K562 (cell line): Measurements from ENCODE around the gene SLC25A21. TPM values are rescaled to one million over a fixed set of nuclear protein-coding genes. Genes with fewer than 3 reads are reported as not detected.

Source experiments
- BRCA1 ChIP-seq, 2 experiments: fragments of 450-650 bp in 1 of 2; sonication (generic) in 1 of 2; formaldehyde crosslinking in 1 of 2; IDR thresholded peaks; 2 replicates each; pipeline versions ENCODE4 v1.5.0 to v1.6.1; 2017 to 2020; ENCODE audit warnings: mild to moderate bottlenecking in 1 of 2, missing genetic modification reagents in 1 of 2
- CHD2 ChIP-seq: IDR thresholded peaks from 2 replicates; pipeline ENCODE4 v1.6.1; 2011; ENCODE audit warnings: low read depth, low read length
- GABPB1 ChIP-seq: sonication (generic); formaldehyde crosslinking; IDR thresholded peaks from 2 replicates; pipeline ENCODE4 v1.8.0; 2022; ENCODE audit warnings: mild to moderate bottlenecking, missing genetic modification reagents
- HCFC1 ChIP-seq: IDR thresholded peaks from 2 replicates; pipeline ENCODE4 v1.6.1; 2012; ENCODE audit warnings: low read depth, low read length, improper control_type of control experiment
- HNRNPK ChIP-seq: fragments of 200-400 bp; formaldehyde crosslinking; IDR thresholded peaks from one replicate; pipeline ENCODE4 v1.6.1; 2018; ENCODE audit warnings: mild to moderate bottlenecking, low read depth, low read length; ENCODE audit not compliant: poor library complexity, severe bottlenecking
- LEF1 ChIP-seq: fragments of 450-650 bp; IDR thresholded peaks from 2 replicates; pipeline ENCODE4 v1.6.1; 2016; ENCODE audit warnings: mild to moderate bottlenecking
- POU5F1 ChIP-seq: fragments of 150-350 bp; IDR thresholded peaks from 2 replicates; pipeline ENCODE4 v1.6.1; 2014; ENCODE audit warnings: borderline replicate concordance, low read length, low read depth, mild to moderate bottlenecking; ENCODE audit not compliant: partially characterized antibody
- PTBP1 ChIP-seq: fragments of 200-400 bp; formaldehyde crosslinking; IDR thresholded peaks from 2 replicates; pipeline ENCODE4 v1.6.1; 2017; ENCODE audit warnings: low read depth, low read length
- SMAD4 ChIP-seq: fragments of 250-450 bp; sonication (Bioruptor Pico); conservative IDR thresholded peaks from 2 replicates; pipeline ENCODE4 v1.8.0; 2021; ENCODE audit warnings: inconsistent platforms, mild to moderate bottlenecking, moderate library complexity
- SOX6 ChIP-seq: fragments of 450-650 bp; IDR thresholded peaks from 2 replicates; pipeline ENCODE4 v1.6.1; 2014; ENCODE audit warnings: mild to moderate bottlenecking
- TEAD4 ChIP-seq, 2 experiments: sonication (generic) in 1 of 2; formaldehyde crosslinking in 1 of 2; IDR thresholded peaks; 2 replicates each; pipeline versions ENCODE4 v1.6.1 to v1.8.0; 2012 to 2022; ENCODE audit warnings: borderline replicate concordance in 1 of 2, inconsistent platforms in 1 of 2, low read length in 1 of 2, mild to moderate bottlenecking in 1 of 2, missing genetic modification reagents in 1 of 2
- TSC22D4 ChIP-seq: fragments of 450-650 bp; IDR thresholded peaks from 2 replicates; pipeline ENCODE4 v1.6.1; 2016; ENCODE audit warnings: missing genetic modification characterization, missing biosample characterization, control low read depth
- polyA plus RNA-seq, 8 experiments: library from polyadenylated mRNA; depleted of rRNA in 4 of 8; stranded (reverse) in 5 of 8; unstranded in 3 of 8; fragments of >200 nt; fragmentation: Nextera tagmentation in 2 of 8; fragmentation: Illumina TruSeq in 1 of 8; extraction: Ambion mirVana in 2 of 8; extraction: Trizol in 1 of 8; gene quantifications; 2 replicates each; pipeline versions ENCODE4 v1.2.1 to v1.2.3, GENCODE V29; 2011 to 2014; ENCODE audit warnings: inconsistent platforms in 1 of 8, missing spikeins in 1 of 8
- total RNA-seq, 7 experiments: library from RNA; depleted of rRNA in 6 of 7; stranded (reverse); fragments of >200 nt in 6 of 7; fragmentation: Illumina TruSeq in 2 of 7; extraction: Trizol in 2 of 7; gene quantifications; 2 replicates each; pipeline versions ENCODE4 v1.2.1 to v1.2.3, GENCODE V29; 2011 to 2021; ENCODE audit warnings: low replicate concordance in 1 of 7
- TF ChIP-seq, protein P1 (sequence below), 2 experiments: fragments of 450-650 bp; formaldehyde crosslinking in 1 of 2; IDR thresholded peaks; 2 replicates each; pipeline versions ENCODE4 v1.4.0 to v1.6.1; 2014 to 2020; ENCODE audit warnings: mild to moderate bottlenecking in 2 of 2, borderline replicate concordance in 1 of 2, low read depth in 1 of 2
- TF ChIP-seq, protein P2 (sequence below), 2 experiments: fragments of 450-650 bp; IDR thresholded peaks; 2 replicates each; pipeline ENCODE4 v1.6.1; 2016
- TF ChIP-seq, protein P3 (sequence below): fragments of 250-450 bp; sonication (Bioruptor Pico); IDR thresholded peaks from 2 replicates; pipeline ENCODE4 v1.8.0; 2021; ENCODE audit warnings: moderate library complexity, mild to moderate bottlenecking, inconsistent platforms

Gene SLC25A21
- total and polyA plus RNA-seq, 9 of the 15 experiments (the other 6 are each of a cell fraction or from before 2014, with no cell fraction given), result 15.2 to 46.7 (median 28.7) TPM

DNA sequence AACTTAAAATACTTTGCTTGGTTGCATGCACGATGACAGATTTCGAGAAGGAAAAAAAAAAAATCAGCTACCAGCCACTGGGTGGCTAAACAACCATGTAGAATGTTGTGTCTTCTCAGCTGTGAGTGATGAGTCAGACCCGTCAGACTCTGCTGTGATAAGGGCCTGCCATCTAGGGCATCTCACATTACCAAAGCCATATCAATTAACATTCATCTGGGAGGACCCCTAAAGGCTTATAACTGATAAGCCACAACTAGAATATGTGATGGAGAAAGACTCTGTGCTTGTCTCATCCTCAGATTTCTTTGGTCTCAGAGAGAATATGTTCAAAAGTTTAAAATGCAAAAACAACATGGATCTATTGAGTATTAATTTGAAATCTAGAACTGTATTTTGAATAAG, 399.3 kb downstream of the SLC25A21 start (continued):
- TF ChIP-seq, protein P1, sequence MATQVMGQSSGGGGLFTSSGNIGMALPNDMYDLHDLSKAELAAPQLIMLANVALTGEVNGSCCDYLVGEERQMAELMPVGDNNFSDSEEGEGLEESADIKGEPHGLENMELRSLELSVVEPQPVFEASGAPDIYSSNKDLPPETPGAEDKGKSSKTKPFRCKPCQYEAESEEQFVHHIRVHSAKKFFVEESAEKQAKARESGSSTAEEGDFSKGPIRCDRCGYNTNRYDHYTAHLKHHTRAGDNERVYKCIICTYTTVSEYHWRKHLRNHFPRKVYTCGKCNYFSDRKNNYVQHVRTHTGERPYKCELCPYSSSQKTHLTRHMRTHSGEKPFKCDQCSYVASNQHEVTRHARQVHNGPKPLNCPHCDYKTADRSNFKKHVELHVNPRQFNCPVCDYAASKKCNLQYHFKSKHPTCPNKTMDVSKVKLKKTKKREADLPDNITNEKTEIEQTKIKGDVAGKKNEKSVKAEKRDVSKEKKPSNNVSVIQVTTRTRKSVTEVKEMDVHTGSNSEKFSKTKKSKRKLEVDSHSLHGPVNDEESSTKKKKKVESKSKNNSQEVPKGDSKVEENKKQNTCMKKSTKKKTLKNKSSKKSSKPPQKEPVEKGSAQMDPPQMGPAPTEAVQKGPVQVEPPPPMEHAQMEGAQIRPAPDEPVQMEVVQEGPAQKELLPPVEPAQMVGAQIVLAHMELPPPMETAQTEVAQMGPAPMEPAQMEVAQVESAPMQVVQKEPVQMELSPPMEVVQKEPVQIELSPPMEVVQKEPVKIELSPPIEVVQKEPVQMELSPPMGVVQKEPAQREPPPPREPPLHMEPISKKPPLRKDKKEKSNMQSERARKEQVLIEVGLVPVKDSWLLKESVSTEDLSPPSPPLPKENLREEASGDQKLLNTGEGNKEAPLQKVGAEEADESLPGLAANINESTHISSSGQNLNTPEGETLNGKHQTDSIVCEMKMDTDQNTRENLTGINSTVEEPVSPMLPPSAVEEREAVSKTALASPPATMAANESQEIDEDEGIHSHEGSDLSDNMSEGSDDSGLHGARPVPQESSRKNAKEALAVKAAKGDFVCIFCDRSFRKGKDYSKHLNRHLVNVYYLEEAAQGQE (IDR thresholded peaks at IDR 0.05; ENCODE audit: borderline replicate concordance), result peak; percentile 17; the same call in 1 of the 2 replicates
- TF ChIP-seq, protein P1 (CRISPR knock-in tag; IDR thresholded peaks at IDR 0.05; ENCODE audit: low read depth), result no peak
- TF ChIP-seq GABPB1 (CRISPR knock-in tag) (no peak), TEAD4 (IDR thresholded peaks at IDR 0.05; ENCODE audit: low read length) (peak; percentile 77), TEAD4 (CRISPR knock-in tag; IDR thresholded peaks at IDR 0.05; ENCODE audit: borderline replicate concordance) (no peak), SOX6 (0 out of 2 replicates have a peak, but pooled peaks have one; percentile 31), HCFC1 (no peak), BRCA1 (IDR thresholded peaks at IDR 0.05) (no peak), BRCA1 (CRISPR knock-in tag; IDR thresholded peaks at IDR 0.05) (no peak), SMAD4 (peak; percentile 95), POU5F1 (no peak), TSC22D4 (tag) (no peak), PTBP1 (no peak), HNRNPK (no peak), LEF1 (peak; percentile 36; the same call in 1 of the 2 replicates), CHD2 (no peak)
- TF ChIP-seq, protein P2, sequence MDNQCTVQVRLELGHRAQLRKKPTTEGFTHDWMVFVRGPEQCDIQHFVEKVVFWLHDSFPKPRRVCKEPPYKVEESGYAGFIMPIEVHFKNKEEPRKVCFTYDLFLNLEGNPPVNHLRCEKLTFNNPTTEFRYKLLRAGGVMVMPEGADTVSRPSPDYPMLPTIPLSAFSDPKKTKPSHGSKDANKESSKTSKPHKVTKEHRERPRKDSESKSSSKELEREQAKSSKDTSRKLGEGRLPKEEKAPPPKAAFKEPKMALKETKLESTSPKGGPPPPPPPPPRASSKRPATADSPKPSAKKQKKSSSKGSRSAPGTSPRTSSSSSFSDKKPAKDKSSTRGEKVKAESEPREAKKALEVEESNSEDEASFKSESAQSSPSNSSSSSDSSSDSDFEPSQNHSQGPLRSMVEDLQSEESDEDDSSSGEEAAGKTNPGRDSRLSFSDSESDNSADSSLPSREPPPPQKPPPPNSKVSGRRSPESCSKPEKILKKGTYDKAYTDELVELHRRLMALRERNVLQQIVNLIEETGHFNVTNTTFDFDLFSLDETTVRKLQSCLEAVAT (IDR thresholded peaks at IDR 0.05), result no peak
- TF ChIP-seq, protein P3, sequence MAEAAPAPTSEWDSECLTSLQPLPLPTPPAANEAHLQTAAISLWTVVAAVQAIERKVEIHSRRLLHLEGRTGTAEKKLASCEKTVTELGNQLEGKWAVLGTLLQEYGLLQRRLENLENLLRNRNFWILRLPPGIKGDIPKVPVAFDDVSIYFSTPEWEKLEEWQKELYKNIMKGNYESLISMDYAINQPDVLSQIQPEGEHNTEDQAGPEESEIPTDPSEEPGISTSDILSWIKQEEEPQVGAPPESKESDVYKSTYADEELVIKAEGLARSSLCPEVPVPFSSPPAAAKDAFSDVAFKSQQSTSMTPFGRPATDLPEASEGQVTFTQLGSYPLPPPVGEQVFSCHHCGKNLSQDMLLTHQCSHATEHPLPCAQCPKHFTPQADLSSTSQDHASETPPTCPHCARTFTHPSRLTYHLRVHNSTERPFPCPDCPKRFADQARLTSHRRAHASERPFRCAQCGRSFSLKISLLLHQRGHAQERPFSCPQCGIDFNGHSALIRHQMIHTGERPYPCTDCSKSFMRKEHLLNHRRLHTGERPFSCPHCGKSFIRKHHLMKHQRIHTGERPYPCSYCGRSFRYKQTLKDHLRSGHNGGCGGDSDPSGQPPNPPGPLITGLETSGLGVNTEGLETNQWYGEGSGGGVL (CRISPR knock-in tag), result no peak
